OCI-LY3 (cell line): ENCODE data around the gene SEZ6L.
A peak's percentile ranks its signal among the peaks of the same experiment; 100 is the strongest.

Experiments
- H2AFZ ChIP-seq: fragments of 200-600, 300-600 bp; shearing (Covaris generic); 2 replicates; pipeline ENCODE4 v1.6.0; 2014; ENCODE audit warnings: antibody characterized with exemption, low read depth, low read length
- H3K27ac ChIP-seq: fragments of 200-600, 300-600 bp; sonication (generic); 2 replicates; pipeline ENCODE4 v1.5.1; 2014; ENCODE audit warnings: mild to moderate bottlenecking, low read length, moderate library complexity, mixed read lengths
- H3K27me3 ChIP-seq: fragments of 200-600, 300-600 bp; sonication (generic); 2 replicates; pipeline ENCODE4 v1.6.1; 2014; ENCODE audit warnings: low read depth, low read length, mixed read lengths
- H3K36me3 ChIP-seq: fragments of 200-600, 300-600 bp; sonication (generic); replicated peaks from 2 replicates; pipeline ENCODE3; 2014; ENCODE audit warnings: low read depth, low read length, mixed read lengths
- H3K4me1 ChIP-seq: fragments of 300-600, 200-600 bp; sonication (generic); 2 replicates; pipeline ENCODE4 v1.6.1; 2014; ENCODE audit warnings: low read length, mixed read lengths
- H3K4me2 ChIP-seq: fragments of 200-600, 300-600 bp; sonication (generic); 2 replicates; pipeline ENCODE4 v1.6.1; 2014; ENCODE audit warnings: low read length, mixed read lengths
- H3K4me3 ChIP-seq: fragments of 300-600, 200-600 bp; sonication (generic); 2 replicates; pipeline ENCODE4 v1.5.1; 2014; ENCODE audit warnings: antibody characterized with exemption, mild to moderate bottlenecking, low read length, moderate library complexity
- H3K79me2 ChIP-seq: fragments of 300-600, 200-600 bp; shearing (Covaris generic); 2 replicates; pipeline ENCODE4 v1.6.1; 2014; ENCODE audit warnings: mild to moderate bottlenecking, low read length, mixed read lengths
- H3K9ac ChIP-seq: fragments of 300-600, 200-600 bp; shearing (Covaris generic); 2 replicates; pipeline ENCODE4 v1.6.0; 2014; ENCODE audit warnings: mild to moderate bottlenecking, low read length, moderate library complexity
- H3K9me3 ChIP-seq: fragments of 200-600, 300-600 bp; shearing (Covaris generic); 2 replicates; pipeline ENCODE4 v1.6.1; 2014; ENCODE audit warnings: low read length, mixed read lengths; ENCODE audit not compliant: insufficient read depth
- H4K20me1 ChIP-seq: fragments of 200-600, 300-600 bp; sonication (generic); 2 replicates; pipeline ENCODE4 v1.6.1; 2016; ENCODE audit warnings: low read length, mixed read lengths; ENCODE audit not compliant: insufficient read depth
- CTCF ChIP-seq: fragments of 200-600, 300-600 bp; sonication (generic); IDR thresholded peaks from 2 replicates; pipeline ENCODE4 v1.5.1; 2014; ENCODE audit warnings: antibody characterized with exemption, low read length, low read depth
- EZH2phosphoT487 ChIP-seq: fragments of 200-600 bp; shearing (Covaris generic); IDR thresholded peaks from 2 replicates; pipeline ENCODE4 v1.6.1; 2018; ENCODE audit warnings: antibody characterized with exemption, mixed run types, low read depth

Gene SEZ6L

GRCh38 chr22:26169315-26170111, at the start of gene SEZ6L:
TSS of gene SEZ6L (plus strand) at chr22:26169462. CDS start at chr22:26169670, 208 bp downstream.
- Histone ChIP-seq H3K9ac (no peak within 1 kb of the TSS), H3K4me3 (no peak within 1 kb of the TSS), H3K9me3 (no peaks in the 10 kb centered on the region), H4K20me1 (0 out of 2 replicates have a peak, but pooled peaks cover 3% of the 10 kb centered on the region), H3K4me2 (no peak within 1 kb of the TSS), H3K27ac (no peak within 1 kb of the TSS), H3K79me2 (no peaks in the 10 kb centered on the region), H3K27me3 (peaks cover 37% of the 10 kb centered on the region), H2AFZ (no peak within 1 kb of the TSS), H3K36me3 (no peaks in the 10 kb centered on the region), H3K4me1 (no peaks in the 10 kb centered on the region)
- TF ChIP-seq EZH2phosphoT487 (no peak), CTCF (no peak)

GRCh38 chr22:26122920-26123468, 46.3 kb upstream of the SEZ6L start:
- Histone ChIP-seq H3K4me1 (peaks cover 24% of the 10 kb centered on the region), H3K36me3 (no peaks in the 10 kb centered on the region), H3K27ac (no peak overlapping the region), H3K4me2 (peak overlapping the region; percentile 67), H3K79me2 (no peaks in the 10 kb centered on the region), H3K4me3 (peak overlapping the region; percentile 63), H2AFZ (peak overlapping the region; percentile 29; the same call in 1 of the 2 replicates), H3K27me3 (peaks cover 23% of the 10 kb centered on the region), H3K9ac (no peak overlapping the region), H4K20me1 (no peaks in the 10 kb centered on the region), H3K9me3 (no peaks in the 10 kb centered on the region)
- TF ChIP-seq EZH2phosphoT487 (no peak), CTCF (no peak)

- no peaks in the 10 kb centered on the region for H4K20me1 ChIP-seq
- H2AFZ ChIP-seq = no peak overlapping the region
- no peaks in the 10 kb centered on the region for H3K36me3 ChIP-seq
- H3K4me2 ChIP-seq = no peak overlapping the region
- H3K9me3 ChIP-seq = no peaks in the 10 kb centered on the region
- H3K9ac ChIP-seq = no peak overlapping the region
- no peaks in the 10 kb centered on the region for H3K79me2 ChIP-seq
- H3K4me1 ChIP-seq = peaks cover 24% of the 10 kb centered on the region
- peaks cover 8% of the 10 kb centered on the region for H3K27me3 ChIP-seq
- H3K4me3 ChIP-seq = no peak overlapping the region
- no peak overlapping the region for H3K27ac ChIP-seq
- no peak for TF ChIP-seq EZH2phosphoT487
- no peak for TF ChIP-seq CTCF
These were observed 44.1 kb upstream of the SEZ6L start for GRCh38 chr22:26124991-26125725.

- Histone ChIP-seq H2AFZ (no peak overlapping the region), H3K36me3 (no peaks in the 10 kb centered on the region), H3K27ac (no peak overlapping the region), H3K79me2 (no peaks in the 10 kb centered on the region), H3K27me3 (peaks cover 10% of the 10 kb centered on the region), H3K4me2 (no peak overlapping the region), H3K4me3 (no peak overlapping the region), H3K9me3 (no peaks in the 10 kb centered on the region), H3K4me1 (peaks cover 20% of the 10 kb centered on the region), H4K20me1 (no peaks in the 10 kb centered on the region), H3K9ac (no peak overlapping the region)
- TF ChIP-seq EZH2phosphoT487 (no peak), CTCF (no peak)
These were observed 42.1 kb upstream of the SEZ6L start for GRCh38 chr22:26127126-26127525.
